ENCODE results near the gene DHRSX.

The DHRSX gene

DNA sequence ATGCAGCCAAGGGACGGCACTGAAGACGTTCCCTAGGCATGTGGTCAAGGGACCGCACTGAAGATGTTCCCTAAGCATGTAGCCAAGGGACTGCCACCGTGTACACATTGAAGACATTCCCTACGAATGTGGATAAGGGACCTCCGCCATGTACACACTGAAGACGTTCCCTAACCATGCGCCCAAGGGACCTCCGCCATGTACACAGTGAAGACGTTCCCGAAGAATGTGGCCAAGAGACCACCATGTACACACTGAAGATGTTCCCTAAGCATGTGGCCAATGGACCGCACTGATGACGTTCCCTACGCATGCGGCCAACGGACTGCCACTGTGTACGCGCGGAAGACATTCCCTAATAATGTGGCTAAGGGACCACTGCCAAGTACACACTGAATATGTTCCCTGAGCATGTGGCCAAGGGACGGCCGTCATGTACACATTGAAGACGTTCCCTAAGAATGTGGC, 48.4 kb downstream of the DHRSX start:
- no peak for DNase-seq (ENCODE audit: low read depth)
- TF ChIP-seq, protein P1, sequence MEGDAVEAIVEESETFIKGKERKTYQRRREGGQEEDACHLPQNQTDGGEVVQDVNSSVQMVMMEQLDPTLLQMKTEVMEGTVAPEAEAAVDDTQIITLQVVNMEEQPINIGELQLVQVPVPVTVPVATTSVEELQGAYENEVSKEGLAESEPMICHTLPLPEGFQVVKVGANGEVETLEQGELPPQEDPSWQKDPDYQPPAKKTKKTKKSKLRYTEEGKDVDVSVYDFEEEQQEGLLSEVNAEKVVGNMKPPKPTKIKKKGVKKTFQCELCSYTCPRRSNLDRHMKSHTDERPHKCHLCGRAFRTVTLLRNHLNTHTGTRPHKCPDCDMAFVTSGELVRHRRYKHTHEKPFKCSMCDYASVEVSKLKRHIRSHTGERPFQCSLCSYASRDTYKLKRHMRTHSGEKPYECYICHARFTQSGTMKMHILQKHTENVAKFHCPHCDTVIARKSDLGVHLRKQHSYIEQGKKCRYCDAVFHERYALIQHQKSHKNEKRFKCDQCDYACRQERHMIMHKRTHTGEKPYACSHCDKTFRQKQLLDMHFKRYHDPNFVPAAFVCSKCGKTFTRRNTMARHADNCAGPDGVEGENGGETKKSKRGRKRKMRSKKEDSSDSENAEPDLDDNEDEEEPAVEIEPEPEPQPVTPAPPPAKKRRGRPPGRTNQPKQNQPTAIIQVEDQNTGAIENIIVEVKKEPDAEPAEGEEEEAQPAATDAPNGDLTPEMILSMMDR (conservative IDR thresholded peaks at IDR 0.05; ENCODE audit: low read depth, low read length): no peak
- H3K4me3 ChIP-seq (ENCODE audit: low read depth, low read length): no peak overlapping the region

DNA sequence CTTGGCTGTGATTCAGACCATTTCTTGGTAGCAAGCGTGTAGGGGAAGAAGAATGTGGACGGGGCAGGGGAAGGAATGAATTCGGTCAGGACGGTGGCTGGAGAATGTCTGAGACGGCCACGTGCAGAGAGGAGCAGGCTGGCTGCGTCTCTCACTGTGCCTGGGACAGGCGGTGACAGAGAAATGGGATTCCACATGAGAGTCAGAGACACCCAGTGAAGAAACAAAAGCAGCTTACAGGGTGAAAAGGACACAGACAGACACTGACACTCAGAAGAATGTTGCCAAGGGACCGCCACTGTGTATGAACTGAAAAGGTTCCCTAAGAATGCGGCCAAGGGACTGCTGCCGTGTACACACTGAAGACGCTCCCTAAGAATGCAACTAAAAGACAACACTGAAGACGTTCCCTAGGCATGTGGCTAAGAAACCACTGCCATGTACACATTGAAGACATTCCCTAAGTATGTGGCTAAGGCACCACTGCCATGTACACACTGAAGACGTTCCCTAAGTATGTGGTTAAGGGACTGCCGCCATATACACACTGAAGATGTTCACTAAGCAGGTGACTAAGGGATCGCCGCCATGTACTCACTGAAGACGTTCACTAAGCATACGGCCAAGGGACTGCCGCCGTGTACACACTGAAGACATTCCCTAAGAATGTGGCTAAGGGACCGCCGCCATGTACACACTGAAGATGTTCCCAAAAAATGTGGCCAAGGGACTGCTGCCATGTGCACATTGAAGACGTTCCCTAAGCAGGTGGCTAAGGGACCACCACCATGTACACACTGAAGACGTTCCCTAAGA, 49.1 kb downstream of the DHRSX start:
- no peak overlapping the region for H3K4me3 ChIP-seq (ENCODE audit: low read depth, low read length)
- TF ChIP-seq, protein P1 (conservative IDR thresholded peaks at IDR 0.05; ENCODE audit: low read depth, low read length): no peak
- peak; percentile 79 for DNase-seq (ENCODE audit: low read depth)

GRCh38 chrX:2450681-2451080, 50.1 kb downstream of the DHRSX start:
- DNase-seq (ENCODE audit: low read depth): no peak
- TF ChIP-seq, protein P1 (conservative IDR thresholded peaks at IDR 0.05; ENCODE audit: low read depth, low read length): no peak
- no peak overlapping the region for H3K4me3 ChIP-seq (ENCODE audit: low read depth, low read length)

DNA sequence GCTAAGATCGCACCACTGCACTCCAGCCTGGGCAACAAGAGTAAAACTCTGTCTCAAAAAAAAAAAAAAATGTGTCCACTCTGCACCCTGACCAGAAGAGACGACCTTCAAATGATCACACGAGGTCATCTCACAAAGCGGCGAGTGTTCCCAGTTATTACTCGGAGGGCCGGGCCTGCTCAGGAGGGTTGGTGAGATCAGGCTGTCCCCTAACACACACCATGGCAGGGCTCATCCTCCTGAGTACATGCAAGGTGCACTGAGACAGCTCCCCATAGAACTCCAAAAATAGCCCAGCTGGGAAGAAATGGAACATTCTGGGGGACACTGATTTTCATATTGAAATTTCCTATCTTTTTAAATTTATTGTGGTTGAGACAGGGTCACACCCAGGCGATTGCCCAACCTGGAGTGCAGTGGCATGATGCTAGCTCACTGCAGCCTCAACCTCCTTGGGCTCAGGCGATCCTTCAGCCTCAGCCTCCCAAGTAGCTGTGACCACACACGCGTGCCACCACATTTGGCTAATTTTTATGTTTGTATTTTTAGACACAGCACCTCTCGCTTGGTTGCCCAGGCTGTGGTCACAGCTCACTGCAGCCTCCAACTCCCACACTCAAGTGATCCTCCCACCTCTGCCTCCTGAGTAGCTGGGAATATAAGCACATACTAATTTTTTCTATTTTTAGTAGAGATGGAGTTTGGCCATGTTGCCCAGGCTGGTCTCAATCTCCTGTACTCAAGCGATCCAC, 51.5 kb downstream of the DHRSX start:
- DNase-seq (ENCODE audit: low read depth): no peak
- H3K4me3 ChIP-seq (ENCODE audit: low read depth, low read length): no peak overlapping the region
- TF ChIP-seq, protein P1 (conservative IDR thresholded peaks at IDR 0.05; ENCODE audit: low read depth, low read length): no peak

GRCh38 chrX:2447484-2447883, 53.3 kb downstream of the DHRSX start:
- H3K4me3 ChIP-seq (ENCODE audit: low read depth, low read length): no peak overlapping the region
- no peak for DNase-seq (ENCODE audit: low read depth)
- TF ChIP-seq, protein P1 (conservative IDR thresholded peaks at IDR 0.05; ENCODE audit: low read depth, low read length): no peak

DNA sequence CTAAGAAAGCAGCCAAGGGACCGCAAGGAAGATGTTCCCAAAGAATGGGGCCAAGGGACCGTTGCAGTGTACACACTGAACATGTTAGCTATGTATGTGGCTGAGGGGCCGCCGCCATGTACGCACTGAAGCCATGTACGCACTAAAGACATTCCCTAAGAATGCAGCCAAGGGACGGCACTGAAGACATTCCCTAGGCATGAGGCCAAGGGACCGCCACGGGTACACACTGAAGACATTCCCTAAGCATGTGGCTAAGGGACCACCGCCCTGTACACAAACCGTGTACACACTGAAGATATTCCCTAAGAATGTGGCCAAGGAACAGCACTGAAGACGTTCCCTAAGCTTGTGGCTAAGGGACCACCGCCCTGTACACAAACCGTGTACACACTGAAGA, 54.0 kb downstream of the DHRSX start:
- TF ChIP-seq, protein P1 (conservative IDR thresholded peaks at IDR 0.05; ENCODE audit: low read depth, low read length): no peak
- no peak overlapping the region for H3K4me3 ChIP-seq (ENCODE audit: low read depth, low read length)
- no peak for DNase-seq (ENCODE audit: low read depth)

Data from choroid plexus epithelial cell (primary cell).